Measurements from ENCODE around the gene KERA.
"Not testable (repeated sequence)": the region's sequence is repeated elsewhere in the genome, so short reads cannot be mapped to it uniquely, and the experiment has no call there.

The KERA gene

GRCh38 chr12:91057368-91058165 lies at the start of gene KERA:
Gene KERA (minus strand): TSS chr12:91058024. CDS start chr12:91056281, 1,743 bp downstream.
- no peak for DNase-seq

- no peak for DNase-seq
Observed at GRCh38 chr12:91106283-91106682, 48.5 kb upstream of the KERA start.

GRCh38 chr12:91105807-91106206 lies 48.0 kb upstream of the KERA start:
- DNase-seq, result no peak

- DNase-seq, result no peak
Observed at GRCh38 chr12:91104812-91105466, 47.1 kb upstream of the KERA start.

GRCh38 chr12:91103624-91104023 lies 45.8 kb upstream of the KERA start:
- no peak for DNase-seq

- no peak for DNase-seq
Observed at GRCh38 chr12:91103101-91103500, 45.3 kb upstream of the KERA start.

GRCh38 chr12:91100906-91101305 lies 43.1 kb upstream of the KERA start:
- DNase-seq, result no peak

- no peak for DNase-seq
Observed at GRCh38 chr12:91099836-91100235, 42.0 kb upstream of the KERA start.

GRCh38 chr12:91099341-91099740 lies 41.5 kb upstream of the KERA start:
- no peak for DNase-seq

- DNase-seq, result no peak
Observed at GRCh38 chr12:91098941-91099340, 41.1 kb upstream of the KERA start.

GRCh38 chr12:91098461-91098860 lies 40.6 kb upstream of the KERA start:
- no peak for DNase-seq

- no peak for DNase-seq
Observed at GRCh38 chr12:91094957-91095356, 37.1 kb upstream of the KERA start.

GRCh38 chr12:91094032-91094662 lies 36.3 kb upstream of the KERA start:
- no peak for DNase-seq

GRCh38 chr12:91093341-91093740 lies 35.5 kb upstream of the KERA start:
- DNase-seq, result no peak

GRCh38 chr12:91091916-91092715 lies 34.3 kb upstream of the KERA start:
- DNase-seq, result no peak

GRCh38 chr12:91089953-91090352 lies 32.1 kb upstream of the KERA start:
- not testable (repeated sequence) for DNase-seq

- no peak for DNase-seq
Observed at GRCh38 chr12:91080041-91080440, 22.2 kb upstream of the KERA start.

GRCh38 chr12:91078501-91078900 lies 20.7 kb upstream of the KERA start:
- DNase-seq, result no peak

GRCh38 chr12:91077228-91077954 lies 19.6 kb upstream of the KERA start:
- DNase-seq, result no peak

- no peak for DNase-seq
Observed at GRCh38 chr12:91074851-91075250, 17.0 kb upstream of the KERA start.

GRCh38 chr12:91074154-91074709 lies 16.4 kb upstream of the KERA start:
- DNase-seq, result no peak

GRCh38 chr12:91073426-91073825 lies 15.6 kb upstream of the KERA start:
- DNase-seq, result no peak

Data from CD4-positive, alpha-beta T cell treated with Interleukin-21 for 1 hour (primary cell).